Smooth muscle cell (in vitro differentiated cells): Measurements from ENCODE around the gene PLEKHA6. TPM values are rescaled to one million over a fixed set of nuclear protein-coding genes. Genes with fewer than 3 reads are reported as not detected.

Source experiments
- DNase-seq: peaks from one replicate; lab custom pipeline; 2025; ENCODE audit not compliant: unreplicated experiment; lab: John Stamatoyannopoulos, UW
- H2AFZ ChIP-seq: fragments of 200-600 bp; sonication (generic); 2 replicates; pipeline ENCODE4 v1.6.0; 2016; ENCODE audit warnings: antibody characterized with exemption, low read depth, mild to moderate bottlenecking
- H3F3A ChIP-seq: fragments of 200-600 bp; sonication (generic); 2 replicates; pipeline ENCODE4 v1.6.0; 2017; ENCODE audit warnings: antibody characterized with exemption, low read depth
- H3K27ac ChIP-seq: fragments of 200-600 bp; sonication (generic); 2 replicates; pipeline ENCODE4 v1.5.1; 2016; ENCODE audit warnings: low read depth, mild to moderate bottlenecking
- H3K27me3 ChIP-seq: fragments of 200-600 bp; sonication (generic); 2 replicates; pipeline ENCODE4 v1.6.1; 2016; ENCODE audit warnings: low read depth, mild to moderate bottlenecking
- H3K36me3 ChIP-seq: fragments of 200-600 bp; sonication (generic); 2 replicates; pipeline ENCODE4 v1.5.1; 2016; ENCODE audit warnings: low read depth
- H3K4me1 ChIP-seq: fragments of 200-600 bp; sonication (generic); 2 replicates; pipeline ENCODE4 v1.5.1; 2016; ENCODE audit warnings: low read depth
- H3K4me2 ChIP-seq: fragments of 200-600 bp; sonication (generic); 2 replicates; pipeline ENCODE4 v1.6.0; 2016; ENCODE audit warnings: mild to moderate bottlenecking
- H3K4me3 ChIP-seq: fragments of 200-600 bp; sonication (generic); 2 replicates; pipeline ENCODE4 v1.5.1; 2016; ENCODE audit warnings: mild to moderate bottlenecking
- H3K79me2 ChIP-seq: fragments of 200-600 bp; sonication (generic); 2 replicates; pipeline ENCODE4 v1.6.0; 2016; ENCODE audit warnings: low read depth, mild to moderate bottlenecking
- H3K9ac ChIP-seq: fragments of 200-600 bp; sonication (generic); 2 replicates; pipeline ENCODE4 v1.6.0; 2016; ENCODE audit warnings: low read depth
- H3K9me3 ChIP-seq: fragments of 200-600 bp; sonication (generic); replicated peaks from 2 replicates; pipeline ENCODE4 v1.5.1; 2016; ENCODE audit warnings: low read depth
- H4K20me1 ChIP-seq: fragments of 200-600 bp; sonication (generic); 2 replicates; pipeline ENCODE4 v1.6.0; 2016; ENCODE audit warnings: low read depth
- WGBS: methylation state at CpG from one replicate; pipeline ENCODE4 v1.1.7; 2016; ENCODE audit warnings: low lambda C conversion rate; 5-methylcytosine and 5-hydroxymethylcytosine counted together
- polyA plus RNA-seq: library from polyadenylated mRNA; unstranded; fragments of >200 nt; fragmentation: Nextera tagmentation; extraction: Ambion mirVana; gene quantifications from 2 replicates; pipeline ENCODE4 v1.2.1, GENCODE V29; 2016
- total RNA-seq: library from RNA; depleted of rRNA; stranded (reverse); fragments of >200 nt; gene quantifications from 2 replicates; pipeline ENCODE4 v1.2.3, GENCODE V29; 2014
- TF ChIP-seq, protein P1 (sequence below): fragments of 200-600 bp; sonication (generic); IDR thresholded peaks from 2 replicates; pipeline ENCODE4 v1.5.1; 2017; ENCODE audit warnings: borderline replicate concordance, mild to moderate bottlenecking, antibody characterized with exemption; ENCODE audit not compliant: insufficient read depth, poor library complexity, severe bottlenecking

The PLEKHA6 gene
- total and polyA plus RNA-seq, 2 experiments from 2014 or later = 0.45 to 0.85 TPM

GRCh38 chr1:204390751-204391466, 31.2 kb upstream of the PLEKHA6 start:
- WGBS = 91% methylated on average over 4 of the region's 4 CpGs
- no peak for DNase-seq

DNA sequence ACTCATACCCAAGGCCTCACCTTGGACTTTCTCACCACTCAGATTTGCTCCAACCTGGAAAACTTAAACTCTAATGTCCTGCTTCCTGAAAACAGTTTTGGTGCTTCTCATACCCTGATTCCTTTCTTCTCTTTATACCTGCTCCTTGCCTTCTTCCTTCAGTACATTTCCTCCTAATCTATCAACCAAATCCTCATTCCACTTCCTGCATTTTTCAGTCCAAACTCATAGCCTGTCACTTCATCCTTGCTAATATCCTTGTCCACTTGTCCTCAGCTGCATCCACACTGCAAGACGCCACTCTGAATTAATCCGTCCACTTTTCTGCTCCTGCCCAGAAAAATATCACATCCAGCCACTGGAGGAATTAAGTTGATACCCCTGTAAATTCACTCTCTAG, 26.0 kb upstream of the PLEKHA6 start:
- no peaks in the 10 kb centered on the region for H3F3A ChIP-seq
- no peaks in the 10 kb centered on the region for H3K4me1 ChIP-seq
- 87% methylated on average over 2 of the region's 2 CpGs for WGBS
- H3K9ac ChIP-seq = no peak overlapping the region
- no peak for DNase-seq
- no peak overlapping the region for H3K4me2 ChIP-seq
- no peak overlapping the region for H3K27ac ChIP-seq
- H3K9me3 ChIP-seq = no peaks in the 10 kb centered on the region
- no peak overlapping the region for H3K4me3 ChIP-seq
- no peak overlapping the region for H2AFZ ChIP-seq
- no peaks in the 10 kb centered on the region for H3K36me3 ChIP-seq
- no peaks in the 10 kb centered on the region for H4K20me1 ChIP-seq
- H3K27me3 ChIP-seq = peaks cover 58% of the 10 kb centered on the region
- no peaks in the 10 kb centered on the region for H3K79me2 ChIP-seq
- TF ChIP-seq, protein P1, sequence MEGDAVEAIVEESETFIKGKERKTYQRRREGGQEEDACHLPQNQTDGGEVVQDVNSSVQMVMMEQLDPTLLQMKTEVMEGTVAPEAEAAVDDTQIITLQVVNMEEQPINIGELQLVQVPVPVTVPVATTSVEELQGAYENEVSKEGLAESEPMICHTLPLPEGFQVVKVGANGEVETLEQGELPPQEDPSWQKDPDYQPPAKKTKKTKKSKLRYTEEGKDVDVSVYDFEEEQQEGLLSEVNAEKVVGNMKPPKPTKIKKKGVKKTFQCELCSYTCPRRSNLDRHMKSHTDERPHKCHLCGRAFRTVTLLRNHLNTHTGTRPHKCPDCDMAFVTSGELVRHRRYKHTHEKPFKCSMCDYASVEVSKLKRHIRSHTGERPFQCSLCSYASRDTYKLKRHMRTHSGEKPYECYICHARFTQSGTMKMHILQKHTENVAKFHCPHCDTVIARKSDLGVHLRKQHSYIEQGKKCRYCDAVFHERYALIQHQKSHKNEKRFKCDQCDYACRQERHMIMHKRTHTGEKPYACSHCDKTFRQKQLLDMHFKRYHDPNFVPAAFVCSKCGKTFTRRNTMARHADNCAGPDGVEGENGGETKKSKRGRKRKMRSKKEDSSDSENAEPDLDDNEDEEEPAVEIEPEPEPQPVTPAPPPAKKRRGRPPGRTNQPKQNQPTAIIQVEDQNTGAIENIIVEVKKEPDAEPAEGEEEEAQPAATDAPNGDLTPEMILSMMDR = no peak

More at GRCh38 chr1:204390751-204391466, 31.2 kb upstream of the PLEKHA6 start:
- H3K36me3 ChIP-seq = no peaks in the 10 kb centered on the region
- H3K4me2 ChIP-seq = no peak overlapping the region
- no peaks in the 10 kb centered on the region for H3F3A ChIP-seq
- H3K27me3 ChIP-seq = peaks cover 14% of the 10 kb centered on the region
- TF ChIP-seq, protein P1 = no peak
- H3K4me1 ChIP-seq = no peaks in the 10 kb centered on the region
- H3K79me2 ChIP-seq = no peaks in the 10 kb centered on the region
- H3K27ac ChIP-seq = no peak overlapping the region
- no peak overlapping the region for H2AFZ ChIP-seq
- no peaks in the 10 kb centered on the region for H4K20me1 ChIP-seq
- no peak overlapping the region for H3K4me3 ChIP-seq
- no peaks in the 10 kb centered on the region for H3K9me3 ChIP-seq
- no peak overlapping the region for H3K9ac ChIP-seq

DNA sequence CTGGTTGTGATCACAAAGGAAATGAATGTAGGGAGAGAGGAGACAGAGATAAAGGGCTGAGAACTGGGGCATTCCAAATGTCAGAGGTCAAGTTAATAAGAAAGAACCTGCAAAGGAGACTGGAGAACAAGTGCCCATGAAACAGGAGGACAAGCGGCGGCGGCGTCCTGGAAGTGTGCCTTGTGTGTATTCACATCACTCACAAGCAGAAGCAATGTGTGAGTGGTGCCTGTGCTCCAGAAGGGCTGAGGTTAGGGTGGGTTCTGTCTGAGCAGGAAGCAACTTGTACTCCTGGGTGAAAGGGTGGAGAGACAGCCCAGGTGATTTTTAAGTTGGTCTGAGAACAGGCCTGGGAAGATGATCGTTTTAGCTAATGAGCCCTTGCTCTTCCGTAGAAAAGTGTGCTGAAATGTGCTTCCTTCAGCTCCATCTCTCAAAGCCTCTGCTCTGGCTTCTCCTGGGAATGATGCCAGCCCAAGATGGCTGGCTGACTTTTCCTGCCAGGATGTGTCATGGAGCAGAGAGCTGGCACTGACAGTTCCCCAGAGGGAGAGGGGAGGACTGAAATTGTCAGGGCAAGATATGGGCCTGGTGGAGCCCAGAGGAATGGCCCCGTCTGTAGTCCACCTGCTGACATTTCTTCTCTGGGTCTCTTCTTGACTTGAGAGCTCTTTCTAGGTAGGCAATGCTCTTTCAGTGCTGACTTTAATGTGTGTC, 25.1 kb upstream of the PLEKHA6 start:
- 85% methylated on average over 7 of the region's 7 CpGs for WGBS
- no peak overlapping the region for H2AFZ ChIP-seq
- TF ChIP-seq, protein P1 = no peak
- no peaks in the 10 kb centered on the region for H3K36me3 ChIP-seq
- H3K79me2 ChIP-seq = no peaks in the 10 kb centered on the region
- no peak for DNase-seq
- no peak overlapping the region for H3K4me2 ChIP-seq
- H3K4me3 ChIP-seq = no peak overlapping the region
- no peaks in the 10 kb centered on the region for H3K9me3 ChIP-seq
- no peak overlapping the region for H3K27ac ChIP-seq
- H3K4me1 ChIP-seq = no peaks in the 10 kb centered on the region
- H3K27me3 ChIP-seq = peaks cover 67% of the 10 kb centered on the region
- no peaks in the 10 kb centered on the region for H4K20me1 ChIP-seq
- H3F3A ChIP-seq = no peaks in the 10 kb centered on the region
- no peak overlapping the region for H3K9ac ChIP-seq
